SU-DHL-6 (cell line): ENCODE measurements around the gene KCNB1.

Source experiments
- H2AFZ ChIP-seq: fragments of 200-600 bp; sonication (generic); 2 replicates; pipeline ENCODE4 v1.6.1; 2014; ENCODE audit warnings: low read depth, mild to moderate bottlenecking, moderate library complexity, mixed read lengths, antibody characterized with exemption, low read length; ENCODE audit not compliant: severe bottlenecking
- H3F3A ChIP-seq: fragments of 200-600 bp; shearing (Covaris generic); 2 replicates; pipeline ENCODE4 v1.6.0; 2016; ENCODE audit warnings: antibody characterized with exemption, mild to moderate bottlenecking; ENCODE audit not compliant: insufficient read depth
- H3K27ac ChIP-seq: fragments of 200-600 bp; sonication (generic); 2 replicates; pipeline ENCODE4 v1.5.1; 2016; ENCODE audit warnings: low read depth, mild to moderate bottlenecking, low read length, moderate library complexity, mixed read lengths
- H3K27me3 ChIP-seq: fragments of 200-600 bp; sonication (generic), shearing (Covaris generic); 2 replicates; pipeline ENCODE4 v1.6.0; 2014; ENCODE audit warnings: mild to moderate bottlenecking, low read length
- H3K36me3 ChIP-seq: fragments of 200-600 bp; sonication (generic); 2 replicates; pipeline ENCODE4 v1.6.1; 2014; ENCODE audit warnings: mild to moderate bottlenecking, low read length, mixed read lengths
- H3K4me2 ChIP-seq: fragments of 300-600, 200-600 bp; shearing (Covaris generic), sonication (generic); 2 replicates; pipeline ENCODE4 v1.6.0; 2014; ENCODE audit warnings: low read length, low read depth, mild to moderate bottlenecking; ENCODE audit not compliant: poor library complexity, severe bottlenecking
- H3K4me3 ChIP-seq: fragments of 200-600 bp; sonication (generic); 2 replicates; pipeline ENCODE4 v1.5.1; 2014; ENCODE audit warnings: antibody characterized with exemption, low read length, mild to moderate bottlenecking, mixed read lengths; ENCODE audit not compliant: insufficient read depth, poor library complexity, severe bottlenecking
- H3K79me2 ChIP-seq: fragments of 200-600 bp; sonication (generic); 2 replicates; pipeline ENCODE4 v1.6.1; 2014; ENCODE audit warnings: mild to moderate bottlenecking, low read length, moderate library complexity; ENCODE audit not compliant: insufficient read depth
- H3K9ac ChIP-seq: fragments of 200-600 bp; sonication (generic); 2 replicates; pipeline ENCODE4 v1.7.0; 2014; ENCODE audit warnings: mild to moderate bottlenecking, low read length
- H3K9me2 ChIP-seq: fragments of 200-600 bp; sonication (generic); replicated peaks from 2 replicates; pipeline ENCODE4 v1.6.1; 2014; ENCODE audit warnings: low read length; ENCODE audit not compliant: insufficient read depth
- H3K9me3 ChIP-seq: fragments of 200-600 bp; sonication (generic); 2 replicates; pipeline ENCODE4 v1.6.1; 2014; ENCODE audit warnings: low read length, mixed read lengths; ENCODE audit not compliant: insufficient read depth
- H4K20me1 ChIP-seq: fragments of 200-600 bp; sonication (generic); 2 replicates; pipeline ENCODE4 v1.6.1; 2014; ENCODE audit warnings: low read depth, mild to moderate bottlenecking, antibody characterized with exemption, low read length, moderate library complexity, mixed read lengths
- EZH2phosphoT487 ChIP-seq: fragments of 200-600 bp; sonication (generic), shearing (Covaris generic); conservative IDR thresholded peaks from 2 replicates; pipeline ENCODE4 v1.6.1; 2018; ENCODE audit warnings: mild to moderate bottlenecking, antibody characterized with exemption, low read length, moderate library complexity, mixed read lengths
- TF ChIP-seq, protein P1 (sequence below): fragments of 200-600 bp; sonication (generic); IDR thresholded peaks from one replicate; pipeline ENCODE4 v1.5.1; 2017; ENCODE audit warnings: antibody characterized with exemption, mild to moderate bottlenecking, low read length, moderate library complexity; ENCODE audit not compliant: insufficient read depth, poor library complexity, severe bottlenecking

The KCNB1 gene

GRCh38 chr20:49430320-49430719 lies 52.1 kb downstream of the KCNB1 start:
- Histone ChIP-seq H3K9me2 (no peaks in the 10 kb centered on the region), H2AFZ (no peak overlapping the region), H3K27ac (no peak overlapping the region), H3K36me3 (no peaks in the 10 kb centered on the region), H4K20me1 (no peaks in the 10 kb centered on the region), H3K4me3 (no peak overlapping the region), H3K79me2 (no peaks in the 10 kb centered on the region), H3K27me3 (no peaks in the 10 kb centered on the region), H3K9ac (no peak overlapping the region), H3K9me3 (no peaks in the 10 kb centered on the region), H3F3A (no peaks in the 10 kb centered on the region), H3K4me2 (no peak overlapping the region)
- TF ChIP-seq, protein P1, sequence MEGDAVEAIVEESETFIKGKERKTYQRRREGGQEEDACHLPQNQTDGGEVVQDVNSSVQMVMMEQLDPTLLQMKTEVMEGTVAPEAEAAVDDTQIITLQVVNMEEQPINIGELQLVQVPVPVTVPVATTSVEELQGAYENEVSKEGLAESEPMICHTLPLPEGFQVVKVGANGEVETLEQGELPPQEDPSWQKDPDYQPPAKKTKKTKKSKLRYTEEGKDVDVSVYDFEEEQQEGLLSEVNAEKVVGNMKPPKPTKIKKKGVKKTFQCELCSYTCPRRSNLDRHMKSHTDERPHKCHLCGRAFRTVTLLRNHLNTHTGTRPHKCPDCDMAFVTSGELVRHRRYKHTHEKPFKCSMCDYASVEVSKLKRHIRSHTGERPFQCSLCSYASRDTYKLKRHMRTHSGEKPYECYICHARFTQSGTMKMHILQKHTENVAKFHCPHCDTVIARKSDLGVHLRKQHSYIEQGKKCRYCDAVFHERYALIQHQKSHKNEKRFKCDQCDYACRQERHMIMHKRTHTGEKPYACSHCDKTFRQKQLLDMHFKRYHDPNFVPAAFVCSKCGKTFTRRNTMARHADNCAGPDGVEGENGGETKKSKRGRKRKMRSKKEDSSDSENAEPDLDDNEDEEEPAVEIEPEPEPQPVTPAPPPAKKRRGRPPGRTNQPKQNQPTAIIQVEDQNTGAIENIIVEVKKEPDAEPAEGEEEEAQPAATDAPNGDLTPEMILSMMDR, result no peak
- no peak for TF ChIP-seq EZH2phosphoT487

DNA sequence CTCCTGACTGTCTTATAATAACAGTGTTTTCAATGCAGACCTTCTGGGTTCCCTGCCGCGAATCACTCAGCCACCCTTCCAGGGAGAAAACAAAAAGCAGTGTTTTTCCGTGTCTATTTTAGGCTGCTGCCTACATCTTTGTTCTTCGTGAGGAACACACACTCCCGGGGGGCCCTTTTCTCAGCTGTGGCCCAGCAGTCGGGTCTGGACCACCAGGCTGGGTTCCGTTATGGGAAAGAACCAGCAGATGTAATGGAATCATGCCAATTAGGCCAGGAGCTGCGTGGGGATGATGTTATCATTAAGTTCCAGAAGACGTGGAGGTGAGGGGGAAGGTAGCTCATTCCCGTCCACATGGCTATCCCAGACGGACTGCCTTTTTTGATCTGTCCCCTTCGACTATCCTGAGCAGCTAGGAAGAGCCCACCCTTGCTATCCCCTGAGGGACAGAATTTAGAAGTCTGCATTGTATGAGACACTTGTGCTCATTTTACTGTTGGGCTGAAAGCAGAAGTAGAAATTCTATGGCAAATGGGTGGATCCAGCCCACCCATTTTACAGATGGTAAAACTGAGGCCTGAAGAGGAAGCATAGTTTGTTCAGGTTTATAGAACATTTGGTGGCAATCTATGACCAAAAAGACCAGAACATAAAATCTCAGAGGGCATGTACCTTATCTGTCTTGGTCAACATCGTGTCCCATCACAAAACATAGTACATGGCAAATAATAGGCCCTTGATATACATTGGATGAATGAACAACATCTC lies 54.5 kb downstream of the KCNB1 start:
- no peak for TF ChIP-seq EZH2phosphoT487
- TF ChIP-seq, protein P1, result no peak
- no peak overlapping the region for H3K4me2 ChIP-seq
- H3K4me3 ChIP-seq, result no peak overlapping the region
- H3F3A ChIP-seq, result no peaks in the 10 kb centered on the region
- H3K27ac ChIP-seq, result no peak overlapping the region
- H4K20me1 ChIP-seq, result no peaks in the 10 kb centered on the region
- no peaks in the 10 kb centered on the region for H3K27me3 ChIP-seq
- no peak overlapping the region for H3K9ac ChIP-seq
- no peak overlapping the region for H2AFZ ChIP-seq
- no peaks in the 10 kb centered on the region for H3K36me3 ChIP-seq
- H3K9me3 ChIP-seq, result no peaks in the 10 kb centered on the region
- H3K79me2 ChIP-seq, result no peaks in the 10 kb centered on the region
- no peaks in the 10 kb centered on the region for H3K9me2 ChIP-seq

DNA sequence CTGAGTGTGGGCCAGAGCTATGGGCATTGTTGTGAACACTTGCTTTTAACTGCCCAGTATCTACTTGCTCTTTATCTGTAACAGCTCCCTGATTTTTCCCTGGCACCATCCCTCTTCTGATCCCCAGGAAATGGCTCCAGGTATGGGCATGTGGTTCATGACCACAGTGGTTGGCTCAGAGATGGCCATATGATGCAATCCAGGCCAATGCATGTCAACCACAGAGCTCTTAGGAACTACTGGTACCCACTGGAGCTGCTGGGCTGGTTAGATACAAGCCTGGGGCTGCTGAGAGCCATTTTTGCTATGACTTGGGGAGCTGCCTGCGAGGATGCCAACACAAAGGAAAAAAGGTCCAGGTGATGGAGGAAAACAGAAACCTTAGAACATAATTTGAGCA lies 55.6 kb downstream of the KCNB1 start:
- no peaks in the 10 kb centered on the region for H3K79me2 ChIP-seq
- H3F3A ChIP-seq, result no peaks in the 10 kb centered on the region
- no peaks in the 10 kb centered on the region for H3K9me3 ChIP-seq
- H3K27ac ChIP-seq, result no peak overlapping the region
- no peak overlapping the region for H3K4me2 ChIP-seq
- no peaks in the 10 kb centered on the region for H3K9me2 ChIP-seq
- no peaks in the 10 kb centered on the region for H3K27me3 ChIP-seq
- no peak overlapping the region for H3K9ac ChIP-seq
- H2AFZ ChIP-seq, result no peak overlapping the region
- no peak overlapping the region for H3K4me3 ChIP-seq
- H3K36me3 ChIP-seq, result no peaks in the 10 kb centered on the region
- no peaks in the 10 kb centered on the region for H4K20me1 ChIP-seq
- TF ChIP-seq, protein P1, result no peak
- TF ChIP-seq EZH2phosphoT487, result no peak
